ENCODE results near the gene RNPEP.
"Not testable (repeated sequence)": the region's sequence is repeated elsewhere in the genome, so short reads cannot be mapped to it uniquely, and the experiment has no call there.

The RNPEP gene

GRCh38 chr1:201982623-201983379 lies at the start of gene RNPEP:
RNPEP (plus strand) TSS chr1:201982648; CDS start chr1:201982667, 19 bp downstream.
- peak in 41 of 51 donors; percentile 18 to 76 (median 42) for DNase-seq

GRCh38 chr1:201933840-201934430 lies 48.5 kb upstream of the RNPEP start:
- DNase-seq = no peak

- DNase-seq = no peak
Measured at GRCh38 chr1:201937624-201938213, 44.7 kb upstream of the RNPEP start.

GRCh38 chr1:201938440-201939035 lies 43.9 kb upstream of the RNPEP start:
- no peak for DNase-seq

- DNase-seq = no peak
Measured at GRCh38 chr1:201939148-201939547, 43.3 kb upstream of the RNPEP start.

- no peak for DNase-seq
Measured at GRCh38 chr1:201939574-201939973, 42.9 kb upstream of the RNPEP start.

GRCh38 chr1:201940316-201940715 lies 42.1 kb upstream of the RNPEP start:
- DNase-seq = not testable (repeated sequence)

GRCh38 chr1:201941420-201942128 lies 40.9 kb upstream of the RNPEP start:
- DNase-seq = no peak

- no peak for DNase-seq
Measured at GRCh38 chr1:201942129-201942495, 40.3 kb upstream of the RNPEP start.

- DNase-seq = no peak
Measured at GRCh38 chr1:201944002-201944401, 38.4 kb upstream of the RNPEP start.

- no peak for DNase-seq
Measured at GRCh38 chr1:201944639-201945038, 37.8 kb upstream of the RNPEP start.

GRCh38 chr1:201945157-201945556 lies 37.3 kb upstream of the RNPEP start:
- no peak for DNase-seq

- DNase-seq = no peak
Measured at GRCh38 chr1:201945863-201946223, 36.6 kb upstream of the RNPEP start.

GRCh38 chr1:201946224-201946908 lies 36.1 kb upstream of the RNPEP start, which contains the start of gene LMOD1:
LMOD1 (minus strand) TSS chr1:201946548; CDS start chr1:201946340, 208 bp downstream.
- DNase-seq = peak in 45 of 51 donors; percentile 6 to 76 (median 46)

GRCh38 chr1:201947697-201948008 lies 34.8 kb upstream of the RNPEP start:
- no peak for DNase-seq

GRCh38 chr1:201949491-201949890 lies 33.0 kb upstream of the RNPEP start:
- DNase-seq = no peak

GRCh38 chr1:201954263-201955008 lies 28.0 kb upstream of the RNPEP start:
- no peak for DNase-seq

- DNase-seq = peak; percentile 61 to 98 (median 95)
Measured at GRCh38 chr1:201955009-201955728, 27.3 kb upstream of the RNPEP start, which contains the start of gene TIMM17A. TIMM17A (plus strand) TSS chr1:201955503; CDS start chr1:201955527, 24 bp downstream.

- DNase-seq = no peak
Measured at GRCh38 chr1:201955729-201956143, 26.7 kb upstream of the RNPEP start.

GRCh38 chr1:201958348-201958747 lies 24.1 kb upstream of the RNPEP start:
- DNase-seq = no peak
